GM23338 (cell line): ENCODE measurements around the gene ULK2. TPM values are rescaled to one million over a fixed set of nuclear protein-coding genes. Genes with fewer than 3 reads are reported as not detected.

Source experiments
- ATAC-seq: fragments of 200-7000 bp; cut with Tn5 transposase; 3 replicates; pipeline ENCODE4 v1.9.1; 2020
- DNase-seq: peaks from one replicate; pipeline ENCODE4 v3.0.0-alpha.2; 2015; ENCODE audit warnings: low spot score
- H2AFZ ChIP-seq: fragments of 200-600 bp; sonication (generic); 2 replicates; pipeline ENCODE4 v1.8.0; 2016; ENCODE audit warnings: antibody characterized with exemption, mild to moderate bottlenecking, moderate library complexity
- H3F3A ChIP-seq: fragments of 200-600 bp; sonication (generic); replicated peaks from 2 replicates; pipeline ENCODE4 v1.8.0; 2017; ENCODE audit warnings: antibody characterized with exemption, mixed run types, low read depth
- H3K27ac ChIP-seq: fragments of 200-600 bp; sonication (generic); 2 replicates; pipeline ENCODE4 v1.6.1; 2016; ENCODE audit warnings: low read depth
- H3K27me3 ChIP-seq: fragments of 200-600 bp; sonication (generic); 2 replicates; pipeline ENCODE4 v1.8.0; 2016; ENCODE audit warnings: mild to moderate bottlenecking, mixed run types, moderate library complexity; ENCODE audit not compliant: insufficient read depth
- H3K36me3 ChIP-seq: fragments of 200-600 bp; sonication (generic); 2 replicates; pipeline ENCODE4 v1.8.0; 2016; ENCODE audit warnings: mild to moderate bottlenecking; ENCODE audit not compliant: insufficient read depth
- H3K4me1 ChIP-seq: fragments of 200-600 bp; sonication (generic); 2 replicates; pipeline ENCODE4 v1.8.0; 2016; ENCODE audit warnings: mild to moderate bottlenecking, moderate library complexity; ENCODE audit not compliant: insufficient read depth
- H3K4me2 ChIP-seq: fragments of 200-600 bp; sonication (generic); 2 replicates; pipeline ENCODE4 v1.7.1; 2017; ENCODE audit warnings: mixed run types
- H3K4me3 ChIP-seq: fragments of 200-600 bp; sonication (generic); 2 replicates; pipeline ENCODE4 v1.6.1; 2016; ENCODE audit warnings: mixed run types
- H3K79me2 ChIP-seq: fragments of 200-600 bp; sonication (generic); replicated peaks from 2 replicates; pipeline ENCODE4 v1.8.0; 2017; ENCODE audit warnings: mild to moderate bottlenecking; ENCODE audit not compliant: insufficient read depth
- H3K9me2 ChIP-seq: fragments of 200-600 bp; sonication (generic); 2 replicates; pipeline ENCODE4 v1.8.0; 2017; ENCODE audit not compliant: insufficient read depth
- H4K20me1 ChIP-seq: fragments of 200-600 bp; sonication (generic); replicated peaks from 2 replicates; pipeline ENCODE4 v1.8.0; 2017; ENCODE audit warnings: mild to moderate bottlenecking; ENCODE audit not compliant: insufficient read depth
- H3K27ac Mint-ChIP-seq: 2 replicates; pipeline ENCODE4 v1.8.0; 2020; ENCODE audit warnings: inconsistent platforms, mild to moderate bottlenecking, moderate library complexity, mixed read lengths
- H3K27me3 Mint-ChIP-seq: 3 replicates; pipeline ENCODE4 v1.8.0; 2022; ENCODE audit warnings: low read depth, mild to moderate bottlenecking, moderate library complexity, mixed read lengths, inconsistent platforms; ENCODE audit not compliant: insufficient read depth, poor library complexity
- H3K36me3 Mint-ChIP-seq: 3 replicates; pipeline ENCODE4 v1.8.0; 2021; ENCODE audit warnings: low read depth, mild to moderate bottlenecking, inconsistent platforms, moderate library complexity, mixed read lengths
- H3K4me1 Mint-ChIP-seq: 3 replicates; pipeline ENCODE4 v1.8.0; 2020; ENCODE audit warnings: mild to moderate bottlenecking, inconsistent platforms, mixed read lengths
- H3K4me3 Mint-ChIP-seq: 3 replicates; pipeline ENCODE4 v1.8.0; 2021; ENCODE audit warnings: moderate library complexity, mild to moderate bottlenecking, inconsistent platforms, mixed read lengths
- H3K9me3 Mint-ChIP-seq: 3 replicates; pipeline ENCODE4 v1.8.0; 2020; ENCODE audit warnings: moderate library complexity, mild to moderate bottlenecking, inconsistent platforms, mixed read lengths
- CTCF ChIP-seq, 2 experiments: fragments of 200-600 bp in 1 of 2; sonication (generic) in 1 of 2; conservative IDR thresholded peaks; 2 replicates each; pipeline versions ENCODE4 v1.5.1 to v1.6.1; 2016 to 2017; ENCODE audit warnings: antibody characterized with exemption in 2 of 2, low read depth in 2 of 2, mild to moderate bottlenecking in 2 of 2, moderate library complexity in 1 of 2
- ETS1 ChIP-seq: IDR thresholded peaks from 2 replicates; pipeline ENCODE4 v1.6.1; 2016; ENCODE audit warnings: antibody characterized with exemption
- EZH2 ChIP-seq: fragments of 200-600 bp; sonication (generic); IDR thresholded peaks from one replicate; pipeline ENCODE4 v1.8.0; 2017; ENCODE audit warnings: antibody characterized with exemption, mild to moderate bottlenecking, low read depth; ENCODE audit not compliant: unreplicated experiment
- JUNB ChIP-seq: IDR thresholded peaks from one replicate; pipeline ENCODE4 v1.6.1; 2016; ENCODE audit warnings: antibody characterized with exemption; ENCODE audit not compliant: unreplicated experiment
- NANOG ChIP-seq: IDR thresholded peaks from 2 replicates; pipeline ENCODE4 v1.6.1; 2016; ENCODE audit warnings: antibody characterized with exemption, borderline replicate concordance
- REST ChIP-seq: IDR thresholded peaks from one replicate; pipeline ENCODE4 v1.6.1; 2018; ENCODE audit warnings: antibody characterized with exemption; ENCODE audit not compliant: unreplicated experiment
- ZNF114 ChIP-seq: fragments of 250-450 bp; sonication (Bioruptor Pico); IDR thresholded peaks from 2 replicates; pipeline ENCODE4 v1.5.0; 2020; ENCODE audit warnings: mild to moderate bottlenecking, moderate library complexity
- ZNF331 ChIP-seq: fragments of 250-450 bp; sonication (Bioruptor Pico); IDR thresholded peaks from 2 replicates; pipeline ENCODE4 v1.5.0; 2020; ENCODE audit warnings: low read depth, mild to moderate bottlenecking, moderate library complexity
- polyA plus RNA-seq: library from polyadenylated mRNA; unstranded; fragments of >200 nt; fragmentation: Nextera tagmentation; extraction: Ambion mirVana; gene quantifications from 2 replicates; pipeline ENCODE4 v1.2.1, GENCODE V29; 2016
- total RNA-seq: library from RNA; depleted of rRNA; stranded (reverse); fragments of >200 nt; shearing (Covaris generic); gene quantifications from 2 replicates; pipeline ENCODE4 v1.2.3, GENCODE V29; 2014

The ULK2 gene
- total and polyA plus RNA-seq, 2 experiments from 2014 or later, result 1.6 to 3.0 TPM

- ATAC-seq (no peak), DNase-seq (no peak)
- Mint-ChIP-seq H3K4me1 (no peaks in the 10 kb centered on the region; the same call in 2 of the 3 replicates), H3K4me3 (no peak overlapping the region), H3K27me3 (no peaks in the 10 kb centered on the region), H3K9me3 (no peaks in the 10 kb centered on the region; the same call in 2 of the 3 replicates), H3K36me3 (no peaks in the 10 kb centered on the region), H3K27ac (no peak overlapping the region)
- Histone ChIP-seq H3K4me1 (no peaks in the 10 kb centered on the region), H3F3A (no peaks in the 10 kb centered on the region), H3K27me3 (no peaks in the 10 kb centered on the region), H3K36me3 (no peaks in the 10 kb centered on the region), H2AFZ (no peak overlapping the region), H4K20me1 (no peaks in the 10 kb centered on the region), H3K79me2 (no peaks in the 10 kb centered on the region), H3K4me2 (no peak overlapping the region), H3K4me3 (no peak overlapping the region), H3K27ac (no peak overlapping the region), H3K9me2 (no peaks in the 10 kb centered on the region)
- TF ChIP-seq ETS1, result no peak
- TF ChIP-seq ZNF331 (CRISPR knock-in tag), result no peak
- TF ChIP-seq EZH2, result no peak
- no peak for TF ChIP-seq REST
- TF ChIP-seq JUNB, result no peak
These were observed 133.7 kb downstream of the ULK2 start for GRCh38 chr17:19733953-19734526.

GRCh38 chr17:19731626-19732025 is 136.1 kb downstream of the ULK2 start:
- Histone ChIP-seq H3K4me1 (no peaks in the 10 kb centered on the region), H3K79me2 (no peaks in the 10 kb centered on the region), H3F3A (no peaks in the 10 kb centered on the region), H3K27ac (no peak overlapping the region), H4K20me1 (no peaks in the 10 kb centered on the region), H3K9me2 (no peaks in the 10 kb centered on the region), H2AFZ (no peak overlapping the region), H3K4me2 (no peak overlapping the region), H3K4me3 (no peak overlapping the region), H3K36me3 (no peaks in the 10 kb centered on the region), H3K27me3 (no peaks in the 10 kb centered on the region)
- H3K4me1 Mint-ChIP-seq, result no peaks in the 10 kb centered on the region; the same call in 2 of the 3 replicates
- H3K27me3 Mint-ChIP-seq, result no peaks in the 10 kb centered on the region
- TF ChIP-seq ZNF114 (CRISPR knock-in tag) (no peak), CTCF (conservative IDR thresholded peaks at IDR 0.05; ENCODE audit: low read depth in 2 of 2) (no peak), NANOG (no peak)
- H3K4me3 Mint-ChIP-seq, result no peak overlapping the region
- no peak overlapping the region for H3K27ac Mint-ChIP-seq
- DNase-seq (no peak), ATAC-seq (no peak)
- no peaks in the 10 kb centered on the region for H3K36me3 Mint-ChIP-seq
- H3K9me3 Mint-ChIP-seq, result no peaks in the 10 kb centered on the region; the same call in 2 of the 3 replicates
